HG02852 (cell line): ENCODE results near the gene CXCL16.

Source experiments
- ATAC-seq: cut with Tn5 transposase; IDR thresholded peaks from one replicate; pipeline ENCODE4 v1.9.1; 2021; ENCODE audit warnings: mild to moderate bottlenecking, moderate library complexity; ENCODE audit not compliant: unreplicated experiment

CXCL16 gene

GRCh38 chr17:4753392-4753791 is 13.7 kb upstream of the CXCL16 start:
- ATAC-seq: no peak

GRCh38 chr17:4751932-4752331 is 12.2 kb upstream of the CXCL16 start:
- no peak for ATAC-seq

GRCh38 chr17:4750606-4751005 is 10.9 kb upstream of the CXCL16 start:
- no peak for ATAC-seq

GRCh38 chr17:4748686-4749085 is 9.0 kb upstream of the CXCL16 start:
- no peak for ATAC-seq

- no peak for ATAC-seq
These were observed 8.1 kb upstream of the CXCL16 start for GRCh38 chr17:4747847-4748246.

- ATAC-seq: no peak
These were observed 5.6 kb upstream of the CXCL16 start for GRCh38 chr17:4744999-4745969.

GRCh38 chr17:4743898-4744297 is 4.2 kb upstream of the CXCL16 start:
- no peak for ATAC-seq

- ATAC-seq: no peak
These were observed 3.5 kb upstream of the CXCL16 start for GRCh38 chr17:4743216-4743615.

- ATAC-seq: no peak
These were observed 2.9 kb upstream of the CXCL16 start for GRCh38 chr17:4742629-4743028.

GRCh38 chr17:4742133-4742532 is 2.4 kb upstream of the CXCL16 start:
- ATAC-seq: no peak

GRCh38 chr17:4741544-4741943 is 1.8 kb upstream of the CXCL16 start:
- no peak for ATAC-seq

GRCh38 chr17:4740584-4740983 is 856 bp upstream of the CXCL16 start:
- ATAC-seq: no peak

GRCh38 chr17:4740025-4740351 is 260 bp upstream of the CXCL16 start:
- ATAC-seq: no peak

GRCh38 chr17:4738136-4739121 is 1.3 kb downstream of the CXCL16 start:
- ATAC-seq: no peak

- no peak for ATAC-seq
These were observed 3.7 kb downstream of the CXCL16 start for GRCh38 chr17:4735876-4736651.

GRCh38 chr17:4734857-4735475 is 4.8 kb downstream of the CXCL16 start:
- no peak for ATAC-seq

GRCh38 chr17:4733073-4733531 is 6.6 kb downstream of the CXCL16 start:
- no peak for ATAC-seq

- no peak for ATAC-seq
These were observed 11.6 kb downstream of the CXCL16 start for GRCh38 chr17:4728124-4728523.

GRCh38 chr17:4725646-4726310 is 13.9 kb downstream of the CXCL16 start:
- no peak for ATAC-seq

GRCh38 chr17:4724650-4725049 is 15.1 kb downstream of the CXCL16 start:
- ATAC-seq: no peak
